Effector memory CD4-positive, alpha-beta T cell (primary cell): Measurements from ENCODE around the gene TECR.

Experiments
- DNase-seq, 3 donors: peaks; one replicate each; pipeline ENCODE4 v3.0.0-alpha.2; 2020
- H3K27ac ChIP-seq: 2 replicates; pipeline ENCODE4 v1.7.0; 2013; ENCODE audit warnings: mild to moderate bottlenecking, low read length, moderate library complexity; ENCODE audit not compliant: insufficient read depth, poor library complexity, severe bottlenecking
- H3K27me3 ChIP-seq: replicated peaks from 2 replicates; pipeline ENCODE4 v1.7.0; 2013; ENCODE audit warnings: mild to moderate bottlenecking, low read length; ENCODE audit not compliant: insufficient read depth, control insufficient read depth, poor library complexity, severe bottlenecking
- H3K36me3 ChIP-seq: 2 replicates; pipeline ENCODE4 v1.7.0; 2013; ENCODE audit warnings: mild to moderate bottlenecking, low read length, moderate library complexity; ENCODE audit not compliant: control insufficient read depth, insufficient read depth
- H3K4me1 ChIP-seq: 2 replicates; pipeline ENCODE4 v1.7.0; 2013; ENCODE audit warnings: low read length, mild to moderate bottlenecking; ENCODE audit not compliant: control insufficient read depth, insufficient read depth, poor library complexity, severe bottlenecking
- H3K4me3 ChIP-seq: 2 replicates; pipeline ENCODE4 v1.7.0; 2013; ENCODE audit warnings: low read length, low read depth, mild to moderate bottlenecking; ENCODE audit not compliant: insufficient read depth, poor library complexity, severe bottlenecking
- H3K9me3 ChIP-seq: 2 replicates; pipeline ENCODE4 v1.7.0; 2013; ENCODE audit warnings: mild to moderate bottlenecking, low read length, moderate library complexity; ENCODE audit not compliant: control insufficient read depth
- total RNA-seq, 3 donors: gene quantifications; one replicate each; lab custom pipeline; 2026; lab: John Stamatoyannopoulos, UW

Gene TECR
- 45.8 to 50.3 (median 47.3) reads per million in 3 donors for total RNA-seq

DNA sequence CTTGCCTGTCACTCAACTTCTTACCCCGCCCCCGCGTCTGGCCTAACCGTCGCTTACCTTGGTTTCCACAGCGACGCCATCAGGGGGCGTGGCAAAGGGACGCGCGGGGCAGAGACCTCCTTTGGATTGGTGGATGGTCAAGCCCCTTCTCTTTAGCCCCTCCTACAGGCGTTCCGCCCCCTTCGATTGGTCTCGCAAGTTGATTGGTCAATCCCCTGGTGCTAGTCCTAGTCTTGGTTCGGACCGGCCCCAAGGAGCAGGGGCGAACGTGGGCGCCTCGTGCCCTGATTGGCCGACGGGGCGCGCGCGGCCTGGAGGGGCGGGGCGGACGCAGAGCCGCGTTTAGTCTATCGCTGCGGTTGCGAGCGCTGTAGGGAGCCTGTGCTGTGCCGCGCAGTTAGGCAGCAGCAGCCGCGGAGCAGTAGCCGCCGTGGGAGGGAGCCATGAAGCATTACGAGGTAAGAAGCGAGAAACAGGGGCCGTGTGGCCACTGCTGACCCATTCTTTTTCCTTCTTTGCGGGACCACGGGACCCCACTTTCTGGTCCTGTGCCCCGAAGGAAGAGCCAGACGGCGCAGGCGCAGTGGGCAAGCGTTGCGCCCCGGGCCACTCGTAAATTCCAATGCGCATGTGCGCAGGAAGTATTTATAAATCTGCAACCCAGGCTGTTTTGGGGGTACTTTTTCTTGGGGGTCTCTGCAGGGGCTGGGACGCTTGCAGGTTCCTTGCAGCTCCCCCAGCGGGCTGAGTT is at the start of gene TECR:
Gene TECR, plus strand, starts transcription at position 341 of the 751 bp plus-strand sequence. Its CDS starts 103 bp downstream, at position 444.
- no peaks in the 10 kb centered on the region for H3K9me3 ChIP-seq
- peaks cover 25% of the 10 kb centered on the region for H3K4me1 ChIP-seq
- H3K27me3 ChIP-seq = no peaks in the 10 kb centered on the region
- H3K27ac ChIP-seq = peak within 1 kb of the TSS; percentile 87
- DNase-seq = peak; percentile 100
- H3K4me3 ChIP-seq = peak within 1 kb of the TSS; percentile 78
- peaks cover 3% of the 10 kb centered on the region for H3K36me3 ChIP-seq

DNA sequence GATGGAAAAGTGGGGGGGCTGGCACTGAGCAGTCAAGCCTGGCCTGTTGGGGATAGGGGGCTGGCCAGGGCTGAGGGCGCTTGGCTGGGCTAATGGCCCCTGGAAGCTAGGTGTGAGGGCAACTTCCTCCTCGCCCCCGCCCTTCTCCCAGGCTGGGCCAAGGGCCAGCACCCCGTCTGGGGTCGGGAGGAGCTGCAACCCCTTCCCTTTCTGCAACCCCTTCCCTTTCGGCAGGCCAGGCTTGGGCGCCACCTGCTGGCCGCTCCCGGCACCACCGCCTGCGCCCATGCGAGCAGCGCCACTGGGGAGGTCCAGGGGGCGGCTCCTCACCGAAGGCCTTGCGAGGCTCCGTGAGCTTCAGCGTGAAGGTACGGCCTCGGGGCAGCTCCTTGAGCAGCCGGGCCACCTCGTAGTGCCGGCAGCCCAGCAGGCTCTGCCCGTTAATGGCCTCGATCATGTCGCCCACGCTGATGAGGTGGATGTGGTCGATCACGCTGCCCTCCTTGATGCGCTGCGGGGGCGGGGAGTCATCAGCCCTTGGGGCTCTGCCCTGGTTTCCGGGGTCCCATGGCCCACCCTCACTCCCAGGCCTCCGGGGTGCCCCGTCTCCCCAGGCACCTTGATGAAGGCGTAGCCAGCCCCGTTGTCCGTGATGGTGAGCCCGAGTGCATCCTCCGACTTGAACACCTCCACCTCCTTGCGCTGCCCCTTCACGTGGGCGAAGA is 49.3 kb upstream of the TECR start:
- H3K27ac ChIP-seq = no peak overlapping the region
- DNase-seq = peak; percentile 41 to 51 (median 44)
- H3K9me3 ChIP-seq = no peaks in the 10 kb centered on the region
- H3K4me3 ChIP-seq = no peak overlapping the region
- no peaks in the 10 kb centered on the region for H3K27me3 ChIP-seq
- peaks cover 11% of the 10 kb centered on the region for H3K4me1 ChIP-seq
- peaks cover 11% of the 10 kb centered on the region for H3K36me3 ChIP-seq

GRCh38 chr19:14480700-14481079 is 48.7 kb upstream of the TECR start:
- DNase-seq = no peak
- H3K9me3 ChIP-seq = no peaks in the 10 kb centered on the region
- H3K36me3 ChIP-seq = peaks cover 11% of the 10 kb centered on the region
- H3K4me3 ChIP-seq = no peak overlapping the region
- H3K27me3 ChIP-seq = no peaks in the 10 kb centered on the region
- H3K4me1 ChIP-seq = peaks cover 5% of the 10 kb centered on the region
- no peak overlapping the region for H3K27ac ChIP-seq

- Histone ChIP-seq H3K4me1 (no peaks in the 10 kb centered on the region), H3K36me3 (peaks cover 11% of the 10 kb centered on the region), H3K27ac (no peak overlapping the region), H3K4me3 (no peak overlapping the region), H3K27me3 (no peaks in the 10 kb centered on the region), H3K9me3 (no peaks in the 10 kb centered on the region)
- DNase-seq = no peak
Measured at GRCh38 chr19:14482172-14482941, 47.0 kb upstream of the TECR start.

- Histone ChIP-seq H3K9me3 (no peaks in the 10 kb centered on the region), H3K4me1 (no peaks in the 10 kb centered on the region), H3K36me3 (no peaks in the 10 kb centered on the region), H3K27ac (no peak overlapping the region), H3K27me3 (no peaks in the 10 kb centered on the region), H3K4me3 (no peak overlapping the region)
- DNase-seq = no peak
Measured at GRCh38 chr19:14487370-14488125, 41.8 kb upstream of the TECR start.

DNA sequence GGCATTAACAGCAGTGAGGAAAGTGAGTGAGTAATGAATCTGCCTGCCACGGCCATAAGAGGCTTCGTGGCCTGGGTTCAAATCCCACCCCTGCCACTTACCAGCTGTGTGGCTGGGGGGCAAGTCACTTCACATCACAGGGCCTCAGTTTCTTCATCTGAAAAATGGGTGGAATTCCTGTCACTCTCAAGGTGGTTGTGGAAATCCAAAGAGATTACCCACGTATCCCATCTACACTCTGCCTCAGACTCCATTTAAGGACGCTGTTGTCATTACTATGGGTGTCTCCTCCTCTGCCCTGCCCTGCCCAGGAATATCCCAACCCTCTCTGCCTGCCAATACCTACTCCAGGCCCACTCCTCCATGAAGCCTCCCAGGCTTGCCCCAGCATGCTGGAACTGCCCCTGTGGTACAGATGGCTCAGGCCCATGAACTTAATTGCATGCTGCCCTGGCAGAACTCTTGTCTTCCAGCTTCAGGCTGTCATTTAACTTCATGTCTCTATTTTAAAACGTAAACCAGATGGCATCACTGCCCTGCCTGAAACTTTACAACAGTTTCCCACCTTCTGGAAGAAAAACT is 36.5 kb upstream of the TECR start:
- no peaks in the 10 kb centered on the region for H3K27me3 ChIP-seq

DNA sequence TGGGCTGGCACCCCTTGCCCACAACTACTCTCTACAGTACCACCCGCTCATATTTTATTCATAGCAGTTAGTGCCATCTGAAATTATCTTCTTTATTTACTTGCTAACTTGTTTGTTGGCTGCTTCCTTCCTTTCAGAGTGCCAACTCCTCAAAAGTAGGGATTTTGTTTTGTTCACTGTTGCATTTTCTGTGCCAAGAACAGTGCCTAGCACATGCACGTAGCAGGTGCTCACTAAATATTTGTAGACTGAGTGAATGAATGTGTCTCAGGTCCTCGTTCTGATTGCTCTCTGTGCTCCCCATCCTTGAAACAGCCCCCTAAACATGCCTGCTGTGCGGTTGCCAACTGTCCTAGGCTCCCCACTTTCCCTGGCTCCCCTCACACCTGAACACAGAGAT is 35.0 kb upstream of the TECR start:
- Histone ChIP-seq H3K4me3 (no peak overlapping the region), H3K27ac (no peak overlapping the region), H3K36me3 (no peaks in the 10 kb centered on the region), H3K27me3 (no peaks in the 10 kb centered on the region), H3K9me3 (no peaks in the 10 kb centered on the region), H3K4me1 (peaks cover 6% of the 10 kb centered on the region)
- DNase-seq = no peak

More for the DNA sequence above, 36.5 kb upstream of the TECR start:
- H3K27ac ChIP-seq = no peak overlapping the region
- peaks cover 6% of the 10 kb centered on the region for H3K4me1 ChIP-seq
- no peaks in the 10 kb centered on the region for H3K36me3 ChIP-seq
- DNase-seq = no peak
- no peaks in the 10 kb centered on the region for H3K9me3 ChIP-seq
- no peak overlapping the region for H3K4me3 ChIP-seq

GRCh38 chr19:14494910-14495671 is 34.3 kb upstream of the TECR start:
- H3K4me1 ChIP-seq = peaks cover 6% of the 10 kb centered on the region
- H3K4me3 ChIP-seq = peak overlapping the region; percentile 50
- no peaks in the 10 kb centered on the region for H3K9me3 ChIP-seq
- peak overlapping the region; percentile 37 for H3K27ac ChIP-seq
- no peaks in the 10 kb centered on the region for H3K27me3 ChIP-seq
- no peaks in the 10 kb centered on the region for H3K36me3 ChIP-seq
- no peak for DNase-seq

DNA sequence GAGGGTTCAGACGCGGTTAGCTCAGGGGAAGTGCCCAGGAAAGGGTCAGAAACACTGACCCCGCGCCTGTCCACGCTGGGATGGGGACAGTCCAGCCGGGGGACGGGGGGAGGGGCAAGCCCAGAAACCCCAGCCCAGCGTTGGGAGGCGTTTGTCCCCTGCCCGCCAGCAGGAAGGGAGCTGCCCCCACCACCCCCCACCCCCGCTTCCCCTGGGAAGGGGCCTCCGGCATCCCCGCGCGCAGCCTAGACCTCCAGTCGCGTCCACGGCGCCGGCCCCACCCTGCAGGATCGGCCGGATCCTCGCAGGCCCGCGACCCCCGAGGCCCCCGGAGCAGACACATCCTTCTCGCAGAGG is 33.7 kb upstream of the TECR start:
- Histone ChIP-seq H3K4me1 (peaks cover 6% of the 10 kb centered on the region), H3K4me3 (peak overlapping the region; percentile 50), H3K27ac (peak overlapping the region; percentile 37), H3K27me3 (no peaks in the 10 kb centered on the region), H3K36me3 (no peaks in the 10 kb centered on the region), H3K9me3 (no peaks in the 10 kb centered on the region)
- DNase-seq = no peak
